ENCODE data around the gene TBC1D2B.
"Not testable (repeated sequence)": the region's sequence is repeated elsewhere in the genome, so short reads cannot be mapped to it uniquely, and the experiment has no call there.

TBC1D2B gene

GRCh38 chr15:77971875-77972274, 105.6 kb downstream of the TBC1D2B start:
- DNase-seq: not testable (repeated sequence)

- not testable (repeated sequence) for DNase-seq
Measured at GRCh38 chr15:77970813-77971360, 106.6 kb downstream of the TBC1D2B start.

- DNase-seq: no peak
Measured at GRCh38 chr15:77969055-77969454, 108.5 kb downstream of the TBC1D2B start.

- DNase-seq: no peak
Measured at GRCh38 chr15:77967798-77968197, 109.7 kb downstream of the TBC1D2B start.

- not testable (repeated sequence) for DNase-seq
Measured at GRCh38 chr15:77967235-77967615, 110.3 kb downstream of the TBC1D2B start.

- DNase-seq: peak; percentile 26
Measured at GRCh38 chr15:77966540-77967234, 110.8 kb downstream of the TBC1D2B start.

- DNase-seq: no peak
Measured at GRCh38 chr15:77964193-77964592, 113.3 kb downstream of the TBC1D2B start.

- DNase-seq: peak; percentile 22
Measured at GRCh38 chr15:77959432-77959879, 118.1 kb downstream of the TBC1D2B start.

- DNase-seq: not testable (repeated sequence)
Measured at GRCh38 chr15:77958716-77959431, 118.6 kb downstream of the TBC1D2B start.

- DNase-seq: not testable (repeated sequence)
Measured at GRCh38 chr15:77958021-77958420, 119.5 kb downstream of the TBC1D2B start.

GRCh38 chr15:77953926-77954325, 123.6 kb downstream of the TBC1D2B start:
- DNase-seq: not testable (repeated sequence)

- DNase-seq: not testable (repeated sequence)
Measured at GRCh38 chr15:77952928-77953446, 124.5 kb downstream of the TBC1D2B start.

GRCh38 chr15:77951105-77951786, 126.3 kb downstream of the TBC1D2B start:
- DNase-seq: not testable (repeated sequence)

GRCh38 chr15:77950470-77950869, 127.0 kb downstream of the TBC1D2B start:
- DNase-seq: not testable (repeated sequence)

- no peak for DNase-seq
Measured at GRCh38 chr15:77945566-77945965, 131.9 kb downstream of the TBC1D2B start.
